ENCODE data around the gene IER3.

The IER3 gene

DNA sequence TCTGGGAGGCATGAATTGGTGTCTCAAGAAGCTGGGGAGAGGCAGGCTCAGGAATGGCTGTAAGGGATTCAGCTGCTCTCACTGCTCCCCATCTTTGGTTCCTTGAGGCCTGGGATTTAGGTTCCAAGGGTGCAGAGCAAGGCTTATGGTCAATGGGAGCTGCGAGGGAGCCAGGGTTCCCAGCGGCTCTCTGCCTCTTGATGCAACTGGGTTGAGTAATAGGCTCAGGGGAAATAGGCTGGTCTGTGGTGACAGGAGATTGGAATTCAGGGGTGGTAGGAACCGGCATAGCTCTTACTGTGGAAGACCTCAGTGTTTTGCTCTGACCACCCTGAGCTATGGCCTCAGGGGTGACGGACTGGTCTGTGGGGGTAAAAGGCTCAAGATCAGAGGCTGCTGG is 40.5 kb downstream of the IER3 start:
- no peak for DNase-seq (ENCODE audit: low read depth, low spot score)

DNA sequence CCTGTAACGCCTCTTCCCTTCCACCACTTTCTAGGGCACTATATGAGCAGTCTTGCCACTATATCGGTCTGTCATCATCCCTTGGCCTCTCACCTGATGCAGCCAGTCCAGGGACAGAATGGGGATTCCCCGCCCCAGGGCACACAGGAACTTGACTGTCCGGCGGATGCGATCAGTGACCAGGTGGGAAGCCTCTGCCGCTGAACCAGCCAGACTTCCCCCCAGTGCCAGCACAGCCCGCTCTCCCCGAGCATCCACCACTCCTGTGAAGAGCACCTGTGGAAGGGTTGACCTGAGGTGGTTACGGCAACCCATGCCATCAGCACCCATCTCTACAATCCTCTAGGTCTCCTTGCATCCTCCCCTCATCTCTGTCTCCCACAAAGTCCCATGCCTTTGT is 41.3 kb downstream of the IER3 start:
- DNase-seq (ENCODE audit: low read depth, low spot score) = no peak

DNA sequence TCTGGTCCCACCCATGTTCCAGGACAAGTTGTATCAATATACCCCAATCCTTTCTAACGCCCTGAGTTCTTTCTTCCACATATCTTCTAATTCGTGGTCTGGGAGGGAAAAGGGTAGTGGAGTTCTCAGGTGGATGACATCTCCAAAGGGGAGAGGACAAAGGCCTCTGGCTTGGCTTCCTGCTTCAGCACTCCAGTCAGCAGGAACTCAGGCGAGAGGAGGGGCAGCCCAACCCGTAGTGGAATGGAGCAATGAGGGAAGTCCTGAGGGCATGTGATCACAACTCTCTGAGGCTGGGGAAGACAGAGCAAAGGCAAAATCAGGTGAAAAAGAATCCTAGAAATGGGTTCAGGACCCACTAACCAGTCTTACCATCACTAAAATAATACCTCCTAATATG is 44.0 kb downstream of the IER3 start:
- DNase-seq (ENCODE audit: low read depth, low spot score) = no peak

DNA sequence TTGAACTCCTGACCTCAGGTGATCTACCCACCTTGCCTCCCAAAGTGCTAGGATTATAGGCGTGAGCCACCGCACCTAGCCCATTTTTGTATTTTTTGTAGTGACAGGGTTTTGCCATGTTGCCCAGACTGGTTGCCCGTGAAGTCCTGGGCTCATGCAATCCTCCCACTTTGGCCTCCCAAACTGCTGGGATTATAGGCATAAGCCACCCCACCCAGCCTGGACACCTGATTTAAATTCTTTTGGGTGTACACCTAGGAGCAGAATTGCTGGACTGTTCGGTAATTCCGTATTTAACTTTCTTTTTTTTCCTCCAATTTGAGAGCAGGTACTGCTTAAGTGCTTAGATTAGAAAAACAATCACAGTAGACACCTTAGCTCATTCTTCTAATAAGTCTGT is 47.9 kb downstream of the IER3 start:
- DNase-seq (ENCODE audit: low read depth, low spot score) = no peak
